NCI-H345 treated with DMSO at 0.1 percent for 48 hours (cell line): ENCODE measurements around the gene RFK.
"Not testable (repeated sequence)": the region's sequence is repeated elsewhere in the genome, so short reads cannot be mapped to it uniquely, and the experiment has no call there.

ENCODE experiments used
- DNase-seq: peaks from one replicate; lab custom pipeline; 2025; ENCODE audit not compliant: unreplicated experiment; lab: John Stamatoyannopoulos, UW

The RFK gene

DNA sequence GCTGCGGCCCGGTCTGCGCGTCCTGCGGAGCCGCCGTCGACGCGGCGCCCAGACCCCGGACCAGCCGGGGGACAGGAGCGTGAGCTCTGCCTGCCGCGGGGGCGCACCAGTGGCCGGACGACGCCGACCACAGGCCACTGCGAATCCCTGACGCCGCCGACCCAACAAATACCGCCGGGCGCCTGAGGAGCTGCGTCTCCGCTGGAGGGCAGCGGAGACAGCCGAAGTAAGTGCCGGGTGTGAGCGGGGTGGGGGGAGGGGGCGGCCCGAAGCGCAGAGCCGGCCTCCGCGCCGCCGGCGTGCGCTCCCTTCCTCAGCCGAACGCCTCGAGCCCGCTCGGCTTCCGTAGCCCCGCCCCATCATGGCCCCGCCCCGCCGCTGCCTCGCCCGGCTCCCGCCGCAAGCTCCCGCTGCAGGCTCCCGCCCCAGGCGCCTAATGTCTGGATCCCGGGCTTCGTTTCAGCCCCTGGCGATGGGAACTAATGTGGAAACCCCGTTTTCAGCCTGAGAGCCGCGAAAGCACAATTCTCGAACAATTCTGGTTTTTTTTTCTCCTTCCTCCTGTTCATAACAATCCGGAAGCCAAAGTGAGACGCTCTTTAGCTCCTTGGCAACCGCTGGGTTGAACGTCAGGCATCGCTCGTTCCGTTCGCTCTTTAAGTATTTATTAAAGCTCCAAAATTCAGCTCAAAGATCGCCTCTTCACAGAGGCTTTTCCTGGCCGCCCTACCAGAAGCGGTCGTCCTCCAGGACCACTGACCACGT lies at the start of gene RFK:
Gene RFK, minus strand, starts transcription at position 232 of the 765 bp plus-strand sequence. CDS start 255 bp downstream, outside the sequence.
- DNase-seq = peak; percentile 78

DNA sequence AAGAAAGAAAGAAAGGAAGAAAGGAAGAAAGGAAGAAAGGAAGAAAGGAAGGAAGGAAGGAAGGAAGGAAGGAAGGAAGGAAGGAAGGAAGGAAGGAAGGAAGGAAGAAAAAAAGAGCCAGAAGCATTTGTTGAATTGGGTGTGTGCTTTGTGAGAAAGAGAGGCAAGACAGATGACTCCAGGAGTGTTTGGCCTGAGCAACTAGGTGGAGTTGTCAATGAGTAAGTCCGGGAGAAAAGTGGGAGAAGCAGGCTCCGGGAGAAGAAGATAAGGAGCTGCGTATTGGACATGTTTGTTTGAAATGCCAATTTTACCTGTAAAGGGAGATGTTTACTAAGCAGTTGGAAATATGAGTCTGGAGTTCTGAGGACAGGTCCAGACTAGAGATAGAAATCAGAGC lies 49.7 kb upstream of the RFK start:
- DNase-seq = no peak

DNA sequence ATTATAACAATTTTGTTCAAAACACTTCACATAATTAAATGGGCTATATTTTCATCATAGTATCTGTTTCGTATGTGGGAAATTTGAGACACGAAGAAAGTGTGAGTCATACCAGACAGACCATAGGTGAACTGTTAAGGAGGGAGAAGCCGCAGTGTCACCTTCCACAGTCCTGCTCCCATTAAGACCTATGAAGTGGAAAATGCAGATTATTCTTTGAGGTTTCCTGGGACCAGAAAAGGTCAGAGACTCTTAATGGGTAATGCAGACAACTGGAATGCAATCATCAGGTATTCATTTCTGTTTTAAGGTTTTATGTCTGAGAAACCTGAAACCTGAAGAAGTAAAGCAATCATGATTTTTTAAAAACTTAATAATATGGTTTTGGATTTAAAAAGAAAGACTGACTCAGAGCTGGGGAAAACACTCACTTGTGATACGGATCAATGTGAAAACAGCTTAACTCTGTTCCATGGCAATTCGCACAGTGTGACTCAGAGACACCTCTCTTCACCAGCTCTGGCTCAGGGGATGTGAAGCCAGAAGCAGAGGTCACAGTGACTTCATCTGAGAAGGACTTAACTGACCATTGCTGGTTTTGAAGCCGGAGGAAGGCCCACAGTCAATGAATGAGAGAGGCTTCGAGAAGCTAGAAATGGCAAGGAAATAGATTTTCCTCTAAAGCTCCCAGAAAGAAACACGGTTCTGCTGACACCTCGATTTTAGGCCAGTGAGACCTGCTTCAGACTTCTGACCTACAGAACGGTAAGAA lies 47.5 kb upstream of the RFK start:
- no peak for DNase-seq

DNA sequence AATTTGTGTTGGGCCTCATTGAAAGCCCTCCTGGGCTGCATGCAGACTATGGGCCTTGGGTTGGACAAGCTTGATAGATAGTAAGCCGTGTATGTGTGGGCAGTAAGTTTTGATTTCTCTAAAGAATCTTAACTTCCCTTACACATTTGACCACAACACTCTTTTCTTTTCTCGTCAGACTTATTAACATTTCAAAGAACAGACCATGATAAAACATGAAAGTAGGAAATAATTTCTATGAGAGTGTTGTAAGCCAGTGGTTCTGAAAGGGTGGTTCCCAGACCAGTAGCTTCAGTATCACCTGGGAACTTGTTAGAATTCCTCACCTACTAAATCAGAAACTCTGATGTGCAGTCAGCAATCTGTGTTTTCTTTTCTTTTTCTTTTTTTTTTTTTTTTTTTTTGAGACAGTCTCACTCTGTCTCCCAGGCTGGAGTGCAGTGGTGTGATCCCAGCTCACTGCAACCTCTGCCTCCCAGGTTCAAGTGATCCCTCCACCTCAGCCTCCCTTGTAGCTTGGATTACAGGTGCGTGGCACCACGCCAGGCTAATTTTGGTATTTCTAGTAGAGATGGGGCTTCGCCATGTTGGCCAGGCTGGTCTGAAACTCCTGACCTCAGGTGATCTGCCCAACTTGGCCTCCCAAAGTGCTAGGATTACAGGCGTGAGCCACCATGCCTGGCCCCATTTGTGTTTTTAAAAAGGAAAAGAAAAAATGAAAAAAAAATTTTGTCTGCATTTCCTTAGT lies 44.8 kb upstream of the RFK start:
- DNase-seq = no peak

DNA sequence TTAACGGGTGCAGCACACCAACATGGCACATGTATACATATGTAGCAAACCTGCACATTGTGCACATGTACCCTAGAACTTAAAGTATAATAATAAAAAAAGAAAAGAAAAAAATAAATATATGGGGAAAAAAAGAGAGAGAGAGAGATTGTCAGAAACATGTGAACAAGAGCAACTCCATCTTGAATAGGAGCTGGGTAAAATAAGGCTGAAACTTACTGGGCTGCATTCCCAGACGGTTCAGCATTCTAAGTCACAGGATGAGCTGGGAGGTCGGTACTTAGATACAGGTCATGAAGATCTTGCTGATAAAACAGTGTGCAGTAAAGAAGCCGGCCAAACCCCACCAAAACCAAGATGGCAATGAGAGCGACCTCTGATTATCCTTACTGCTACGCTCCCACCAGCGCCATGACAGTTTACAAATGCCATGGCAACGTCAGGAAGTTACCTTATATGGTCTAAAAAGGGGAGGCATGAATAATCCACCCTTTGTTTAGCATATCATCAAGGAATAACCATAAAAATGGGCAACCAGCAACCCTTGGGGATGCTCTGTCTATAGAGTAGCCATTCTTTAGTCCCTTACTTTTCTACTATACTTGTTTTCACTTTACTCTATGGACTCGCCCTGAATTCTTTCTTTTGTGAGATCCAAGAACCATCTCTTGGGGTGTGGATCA lies 42.9 kb upstream of the RFK start:
- DNase-seq = not testable (repeated sequence)

DNA sequence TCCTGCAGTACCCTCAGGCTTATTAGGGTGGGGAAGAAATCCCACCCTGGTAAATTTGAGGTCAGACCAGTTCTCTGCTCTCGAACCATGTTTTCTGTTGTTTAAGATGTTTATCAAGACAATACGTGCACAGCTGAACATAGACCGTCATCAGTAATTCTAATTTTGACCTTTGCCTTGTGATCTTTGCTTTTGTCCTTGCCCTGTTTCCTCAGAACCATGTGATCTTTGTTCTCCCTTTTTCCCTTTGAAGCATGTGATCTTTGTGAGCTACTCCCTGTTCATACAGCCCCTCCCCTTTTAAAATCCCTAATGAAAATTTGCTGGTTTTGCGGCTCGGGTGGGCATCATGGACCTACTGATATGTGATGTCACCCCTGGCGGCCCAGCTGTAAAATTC lies 40.7 kb upstream of the RFK start:
- not testable (repeated sequence) for DNase-seq

DNA sequence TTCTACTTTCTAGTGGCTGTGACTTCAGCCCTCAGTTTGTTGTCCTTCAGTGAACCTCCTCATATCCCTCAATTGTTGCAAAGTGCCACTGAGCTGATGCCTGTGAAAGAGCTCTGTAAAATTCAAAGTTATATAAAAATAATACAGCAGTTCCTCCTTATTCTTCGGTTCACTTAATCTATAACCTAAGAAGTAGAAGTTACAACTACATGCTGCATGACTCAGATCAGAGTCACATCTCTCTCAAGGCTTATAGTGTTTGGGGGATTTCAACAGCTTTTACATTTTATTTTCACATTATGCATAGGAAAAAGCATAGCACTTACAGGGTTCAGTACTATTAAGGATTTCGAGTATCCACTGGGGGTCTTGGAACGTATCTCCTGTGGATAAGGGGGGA lies 39.6 kb upstream of the RFK start:
- no peak for DNase-seq

DNA sequence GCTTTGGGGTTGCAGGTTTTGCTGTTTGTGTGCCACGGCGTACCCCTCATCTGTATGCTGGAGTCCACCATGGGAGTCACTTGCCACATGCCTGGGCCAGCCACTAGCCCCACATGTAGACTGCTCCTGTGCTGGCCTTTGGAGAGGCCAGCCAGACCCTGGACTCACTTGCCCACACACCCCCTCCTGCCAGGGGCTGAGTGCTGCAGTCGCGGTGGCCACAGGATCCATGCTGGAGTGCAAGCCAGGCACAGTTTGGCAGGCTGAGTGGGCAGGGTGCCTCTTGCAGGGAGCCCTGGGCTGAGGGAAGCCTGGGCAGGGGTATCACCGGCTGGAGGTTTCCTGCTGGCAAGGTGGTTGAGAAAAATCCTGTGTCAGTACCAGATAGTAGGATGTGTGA lies 39.2 kb upstream of the RFK start:
- no peak for DNase-seq

DNA sequence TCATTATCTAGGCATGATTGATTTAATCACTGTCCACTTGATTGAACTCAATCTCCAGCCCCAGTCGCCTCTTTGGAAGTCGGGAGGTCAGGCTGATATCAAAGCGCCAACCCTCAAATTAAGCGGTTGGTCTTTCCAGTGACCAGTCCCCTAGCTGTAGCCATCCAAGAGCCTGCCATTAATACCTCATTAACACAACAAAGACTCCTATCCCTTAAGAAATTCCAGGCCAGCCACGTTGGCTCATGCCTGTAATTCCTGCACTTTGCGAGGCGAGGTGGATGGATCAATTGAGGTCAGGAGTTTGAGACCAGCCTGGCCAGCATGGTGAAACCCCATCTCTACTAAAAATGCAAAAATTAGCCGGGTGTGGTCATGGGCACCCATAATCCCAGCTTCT lies 37.4 kb upstream of the RFK start:
- DNase-seq = no peak

DNA sequence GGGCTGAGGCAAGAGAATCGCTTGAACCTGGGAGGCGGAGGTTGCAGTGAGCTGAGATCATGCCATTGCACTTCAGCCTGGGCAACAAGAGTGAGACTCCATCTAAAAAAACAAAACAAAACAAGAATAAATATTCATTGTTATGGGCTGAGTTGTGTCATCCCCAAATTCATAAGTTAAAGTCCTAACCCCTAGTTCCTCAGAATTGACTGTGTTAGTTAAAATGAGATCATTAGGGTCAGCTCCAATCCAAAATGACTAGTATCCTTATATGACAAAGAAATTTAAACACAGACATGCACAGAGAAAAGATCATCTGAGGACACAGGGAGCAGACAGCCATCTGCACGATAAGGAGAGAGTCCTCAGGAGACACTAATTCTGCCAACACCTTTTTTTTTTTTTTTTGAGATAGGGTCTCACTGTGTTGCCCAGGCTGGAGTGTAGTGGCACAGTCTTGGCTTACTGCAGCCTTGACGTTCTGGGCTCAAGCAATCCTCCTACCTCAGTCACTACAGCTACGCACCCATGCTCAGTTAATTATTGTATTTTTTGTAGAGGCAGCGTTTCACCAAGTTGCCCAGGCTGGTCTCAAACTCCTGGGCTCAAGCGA lies 32.7 kb upstream of the RFK start:
- DNase-seq = no peak

DNA sequence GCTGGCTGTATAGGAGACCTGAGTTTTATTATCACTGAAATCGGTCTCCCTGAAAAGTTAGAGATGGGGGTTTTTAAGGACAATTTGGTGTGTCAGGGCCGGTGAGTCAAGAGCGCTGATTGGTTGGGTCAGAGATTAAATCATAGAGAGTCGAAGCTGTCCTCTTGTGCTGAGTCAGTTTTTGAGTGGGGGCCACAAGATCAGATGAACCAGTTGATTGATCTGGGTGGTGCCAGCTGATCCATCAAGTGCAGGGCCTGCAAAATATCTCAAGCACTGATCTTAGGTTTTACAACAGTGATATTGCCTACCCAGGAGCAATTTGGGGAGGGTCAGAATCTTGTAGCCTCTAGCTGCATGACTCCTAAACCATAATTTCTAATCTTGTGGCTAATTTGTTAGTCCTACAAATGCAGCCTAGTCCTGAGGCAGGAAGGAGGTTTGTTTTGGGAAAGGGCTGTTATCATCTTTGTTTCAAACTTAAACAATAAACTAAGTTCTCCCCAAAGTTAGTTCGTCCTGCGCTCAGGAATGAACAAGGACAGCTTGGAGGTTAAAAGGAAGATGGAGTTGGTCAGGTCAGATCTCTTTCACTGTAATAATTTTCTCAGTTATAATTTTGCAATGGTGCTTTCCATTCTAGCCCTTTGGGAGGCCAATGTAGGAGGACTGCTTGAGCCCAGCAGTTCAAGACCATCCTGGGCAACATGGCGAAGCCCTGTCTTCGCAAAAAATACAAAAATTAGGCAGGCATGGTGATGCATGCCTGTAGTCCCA lies 31.6 kb upstream of the RFK start:
- DNase-seq = no peak

DNA sequence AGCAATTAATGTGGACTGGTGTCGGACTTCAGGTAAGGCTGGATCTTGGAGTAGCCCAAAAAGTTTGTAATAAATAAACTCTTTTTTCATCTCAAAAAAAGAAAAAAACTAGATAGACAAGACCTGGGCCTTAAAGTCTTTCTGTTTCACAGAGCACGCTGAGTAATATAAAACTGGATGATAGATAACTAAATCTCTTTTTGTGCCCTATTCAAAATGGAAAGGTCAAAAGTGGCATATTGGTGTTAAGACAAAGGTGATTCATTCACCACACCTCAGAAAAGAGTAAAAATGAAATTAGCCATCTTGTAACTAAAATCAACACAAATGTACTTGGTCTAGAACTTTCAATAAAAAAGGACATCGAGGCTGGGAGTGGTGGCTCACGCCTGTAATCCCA lies 30.3 kb upstream of the RFK start:
- DNase-seq = no peak

DNA sequence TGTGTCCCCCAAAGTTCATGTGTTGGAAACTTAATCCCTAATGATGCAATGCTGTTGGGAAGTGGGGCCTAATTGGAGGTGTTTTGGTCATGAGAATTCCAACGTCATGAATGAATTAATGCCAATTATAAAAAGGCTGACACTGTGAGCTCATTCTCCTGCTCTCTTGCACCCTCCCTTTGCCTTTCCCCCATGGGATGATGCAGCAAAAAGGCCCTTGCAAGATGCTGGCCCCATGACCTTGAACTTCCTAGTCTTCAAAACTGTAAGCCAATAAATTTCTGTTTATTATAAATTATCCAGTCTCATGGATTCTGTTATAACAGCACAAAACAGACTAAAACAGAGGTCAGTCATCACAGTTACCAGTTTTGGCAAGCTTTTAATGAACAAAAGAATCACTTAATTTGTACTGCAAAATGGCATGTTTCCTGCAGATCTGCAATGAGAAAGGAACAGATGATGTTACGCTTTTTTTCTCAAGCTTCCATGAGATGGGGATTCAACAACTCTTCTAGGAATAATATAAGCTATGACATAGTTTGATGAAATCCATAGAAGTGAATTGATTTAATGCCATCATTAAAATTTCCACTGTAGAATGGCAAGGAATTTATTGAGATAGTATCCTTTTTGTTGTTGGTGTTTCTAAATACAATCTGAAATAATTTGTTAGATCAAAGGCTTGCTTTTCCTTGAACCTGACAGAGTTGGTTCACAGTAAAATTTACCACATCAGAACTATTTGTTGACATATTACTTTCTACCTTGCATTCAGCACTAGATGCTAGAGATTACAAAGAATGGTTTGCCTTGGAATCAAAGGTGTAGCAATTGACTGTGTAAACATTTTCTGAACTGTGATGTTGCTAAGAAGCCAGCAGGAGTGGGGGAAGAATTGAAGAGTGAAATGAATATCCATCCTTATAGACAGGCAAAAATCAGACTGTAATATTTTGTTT lies 29.3 kb upstream of the RFK start:
- no peak for DNase-seq

DNA sequence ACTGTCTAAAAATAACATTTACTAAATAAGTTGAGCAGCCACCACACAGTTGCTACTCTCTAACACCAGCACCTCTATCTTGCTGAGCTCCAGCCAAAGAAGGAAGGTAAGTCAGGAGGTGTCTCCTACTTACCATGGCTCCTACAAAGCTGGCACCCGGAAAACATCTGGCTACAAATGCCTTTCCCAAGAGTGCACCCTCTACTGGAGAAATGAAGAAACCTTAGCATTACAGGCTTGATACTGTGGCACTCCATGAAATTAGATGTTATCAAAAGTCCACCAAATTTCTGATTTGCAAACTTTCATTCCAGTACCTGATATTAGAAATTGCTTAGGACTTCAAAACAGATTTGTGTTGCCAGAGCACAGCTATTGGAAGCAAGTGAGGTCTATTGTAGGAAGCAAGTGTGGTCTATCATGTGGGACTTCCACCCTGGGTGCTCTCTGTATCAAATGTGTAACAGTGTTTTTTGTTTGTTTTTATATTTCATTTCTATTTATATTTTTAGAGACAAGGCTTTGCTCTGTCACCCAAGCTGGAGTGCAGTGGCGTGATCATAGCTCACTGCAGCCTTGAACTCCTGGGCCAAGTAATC lies 25.7 kb upstream of the RFK start:
- no peak for DNase-seq

DNA sequence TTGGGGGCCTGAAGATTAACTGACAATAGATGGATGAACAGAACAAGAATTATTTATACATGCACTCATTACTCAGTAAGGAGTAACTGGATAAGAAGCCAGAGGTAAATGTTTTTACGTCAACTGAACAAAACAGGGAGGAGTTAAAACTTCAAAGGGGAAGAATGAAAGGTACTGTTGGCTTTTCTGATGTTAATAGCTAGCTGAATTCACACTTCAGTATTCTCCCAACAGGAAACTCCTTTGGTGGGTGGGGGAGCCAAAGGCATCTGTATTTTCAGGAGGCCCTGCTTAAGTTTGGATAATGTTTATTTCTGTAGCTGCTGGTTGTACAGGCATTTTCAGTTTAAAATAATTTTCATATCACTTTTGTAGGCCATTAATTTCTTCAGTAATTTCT lies 23.2 kb upstream of the RFK start:
- no peak for DNase-seq

DNA sequence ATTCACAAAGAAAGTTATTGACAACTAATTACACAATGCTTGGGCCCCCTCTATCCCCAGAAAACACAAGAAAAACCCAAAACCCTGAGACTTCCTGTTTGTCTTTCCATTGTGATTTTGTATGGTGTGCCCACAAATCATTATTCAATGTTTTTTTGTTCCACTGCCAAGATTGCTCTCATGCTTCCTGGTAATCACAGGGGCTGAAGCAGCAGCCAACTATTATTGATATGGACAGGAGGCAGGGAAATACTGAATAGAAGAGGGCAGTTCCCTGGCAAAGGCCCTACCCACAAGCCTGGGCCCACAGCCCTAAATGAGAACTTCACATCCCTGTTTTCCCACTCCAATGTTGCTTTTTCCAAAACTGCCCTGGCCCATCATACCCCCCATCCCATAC lies 21.5 kb upstream of the RFK start:
- no peak for DNase-seq

DNA sequence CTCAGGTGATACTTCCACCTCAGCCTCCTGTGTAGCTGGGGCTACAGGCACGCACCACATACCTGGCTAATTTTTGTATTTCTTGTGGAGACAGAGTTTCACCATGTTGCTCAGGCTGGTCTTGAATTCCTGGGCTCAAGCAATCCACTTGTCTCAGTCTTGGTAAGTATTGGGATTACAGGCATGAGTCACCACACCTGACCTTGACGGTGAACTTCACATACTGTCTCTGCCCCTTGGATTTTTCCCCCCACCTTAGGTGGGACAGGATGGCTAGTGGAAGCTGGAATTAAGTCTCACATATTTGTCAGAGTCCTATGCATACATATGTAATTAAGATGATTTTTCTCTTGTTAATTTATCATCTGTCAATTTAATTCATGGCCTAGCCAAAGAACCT lies 20.9 kb upstream of the RFK start:
- no peak for DNase-seq

DNA sequence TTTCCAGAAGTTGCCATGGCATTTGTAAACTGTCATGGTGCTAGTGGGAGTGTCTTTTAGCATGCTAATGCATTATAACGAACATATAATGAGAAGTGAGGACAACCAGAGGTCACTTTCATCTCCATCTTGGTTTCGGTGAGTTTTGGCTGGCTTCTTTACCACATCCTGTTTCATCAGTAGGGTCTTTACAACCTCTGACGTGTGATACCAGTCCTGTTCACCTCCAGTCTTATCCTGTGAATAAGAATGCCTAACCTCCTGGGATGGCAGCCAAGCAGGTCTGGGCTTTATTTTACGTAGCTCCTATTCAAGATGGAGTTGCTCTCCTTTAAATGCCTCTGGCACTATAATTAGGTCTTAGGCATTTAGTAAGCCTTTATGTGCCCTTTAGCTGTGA lies 20.4 kb upstream of the RFK start:
- DNase-seq = no peak

DNA sequence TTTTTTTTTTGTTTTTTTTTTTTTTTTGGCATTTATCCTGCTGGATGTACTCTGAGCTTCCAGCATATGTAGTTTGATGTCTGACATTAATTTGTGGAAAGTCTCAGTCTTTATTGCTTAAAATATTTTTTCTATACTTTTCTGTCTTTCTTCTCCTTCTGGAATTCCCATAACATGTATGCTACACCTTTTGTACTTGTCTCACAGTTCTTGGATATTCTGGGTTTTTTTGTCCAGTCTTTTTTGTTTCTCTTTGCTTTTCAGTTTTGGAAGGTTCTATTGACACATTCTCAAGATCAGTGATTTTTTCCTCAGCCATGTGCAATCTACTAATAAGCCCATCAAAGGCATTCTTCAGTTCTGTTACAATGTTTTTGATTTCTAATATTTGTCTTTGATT lies 19.4 kb upstream of the RFK start:
- no peak for DNase-seq
